HepG2 (cell line): ENCODE results near the gene SPTB. TPM values are rescaled to one million over a fixed set of nuclear protein-coding genes. Genes with fewer than 3 reads are reported as not detected.

ENCODE experiments used
- ATAC-seq: fragments of 200-7000 bp; cut with Tn5 transposase; 3 replicates; pipeline ENCODE4 v1.9.1; 2020; ENCODE audit warnings: mild to moderate bottlenecking, moderate library complexity
- BruUV-seq: library from RNA; stranded (reverse); fragments of 400-500 nt; replicated peaks from 2 replicates; lab custom pipeline; 2021; lab: Mats Ljungman, UMichigan
- CTCF ChIA-PET: fragments of 300-600 bp; formaldehyde crosslinking; extraction: SDS; loops from one replicate; lab custom pipeline; 2021; ENCODE audit warnings: low total read pairs, inconsistent platforms, low intra/inter-chr PET ratio; lab: Yijun Ruan, JAX
- POLR2A ChIA-PET: fragments of 350-600 bp; sonication (Branson Sonifier 250); formaldehyde crosslinking; loops from one replicate; lab custom pipeline; 2020; ENCODE audit warnings: antibody characterized with exemption, inconsistent platforms; lab: Yijun Ruan, JAX
- DNase-seq: peaks from one replicate; pipeline ENCODE4 v3.0.0-alpha.2; 2015; ENCODE audit warnings: low spot score
- FAIRE-seq: peaks from 3 replicates; lab custom pipeline; 2011; peaks lifted over from hg19 to GRCh38; lab: Jason Lieb, UNC
- H2AFZ ChIP-seq: one replicate; pipeline ENCODE4 v1.6.1; 2011; ENCODE audit warnings: low read length, inconsistent platforms
- H3K27ac ChIP-seq: fragments of 300-600 bp; 3 replicates; pipeline ENCODE4 v1.8.0; 2011; ENCODE audit warnings: mixed run types, mild to moderate bottlenecking, mixed read lengths, low read length, inconsistent platforms; ENCODE audit not compliant: insufficient read depth; ENCODE audit errors: extremely low read length
- H3K27me3 ChIP-seq, 2 experiments: fragments of 200-600 bp in 1 of 2; 2 replicates in 1 of 2; 3 replicates in 1 of 2; pipeline versions ENCODE4 v1.6.0 to v1.8.0; 2011; ENCODE audit warnings: low read length in 2 of 2, mild to moderate bottlenecking in 2 of 2, moderate library complexity in 2 of 2, inconsistent platforms in 1 of 2; ENCODE audit not compliant: insufficient read depth in 2 of 2, control insufficient read depth in 1 of 2
- H3K36me3 ChIP-seq, 2 experiments: fragments of 200-600 bp in 1 of 2; replicated peaks in 1 of 2; 2 replicates in 1 of 2; 3 replicates in 1 of 2; pipeline versions ENCODE4 v1.5.1 to v1.8.0; 2011; ENCODE audit warnings: low read length in 2 of 2, inconsistent platforms in 1 of 2; ENCODE audit not compliant: insufficient read depth in 2 of 2, control insufficient read depth in 1 of 2
- H3K4me1 ChIP-seq: 2 replicates; pipeline ENCODE4 v1.5.1; 2012; ENCODE audit warnings: low read length, inconsistent platforms; ENCODE audit not compliant: insufficient read depth
- H3K4me2 ChIP-seq: 2 replicates; pipeline ENCODE4 v1.6.0; 2011; ENCODE audit warnings: low read depth, low read length, inconsistent platforms
- H3K4me3 ChIP-seq, 3 experiments: fragments of 200-600 bp in 1 of 3; sonication (generic), shearing (Covaris generic) in 1 of 3; replicated peaks in 1 of 3; 2 replicates each; pipeline ENCODE4 v1.5.1; 2011 to 2016; ENCODE audit warnings: low read length in 3 of 3, inconsistent platforms in 2 of 3, low read depth in 2 of 3, mild to moderate bottlenecking in 2 of 3, control low read depth in 1 of 3, mixed read lengths in 1 of 3; ENCODE audit not compliant: insufficient read depth in 1 of 3
- H3K79me2 ChIP-seq: one replicate; pipeline ENCODE4 v1.6.1; 2011; ENCODE audit warnings: low read length, inconsistent platforms; ENCODE audit not compliant: insufficient read depth
- H3K9ac ChIP-seq: 2 replicates; pipeline ENCODE4 v1.6.0; 2011; ENCODE audit warnings: mild to moderate bottlenecking, low read depth, low read length, inconsistent platforms; ENCODE audit not compliant: insufficient read depth
- H3K9me3 ChIP-seq: 2 replicates; pipeline ENCODE4 v1.5.1; 2012; ENCODE audit warnings: mild to moderate bottlenecking, low read length
- H4K20me1 ChIP-seq: 2 replicates; pipeline ENCODE4 v1.6.0; 2011; ENCODE audit warnings: inconsistent platforms, mild to moderate bottlenecking, low read length, moderate library complexity; ENCODE audit not compliant: insufficient read depth
- AGO2 ChIP-seq: fragments of 200-400 bp; formaldehyde crosslinking; optimal IDR thresholded peaks from 2 replicates; pipeline ENCODE3; 2017; ENCODE audit warnings: mild to moderate bottlenecking, low read depth, low read length, moderate library complexity
- CBX1 ChIP-seq: IDR thresholded peaks from one replicate; pipeline ENCODE4 v1.6.1; 2016; ENCODE audit warnings: antibody characterized with exemption, low read depth
- ZNF12 ChIP-seq: sonication (generic); formaldehyde crosslinking; IDR thresholded peaks from 2 replicates; pipeline ENCODE4 v1.5.0; 2020; ENCODE audit warnings: missing genetic modification reagents
- ZNF317 ChIP-seq: sonication (generic); formaldehyde crosslinking; IDR thresholded peaks from 2 replicates; pipeline ENCODE4 v1.5.0; 2020; ENCODE audit warnings: mild to moderate bottlenecking, missing genetic modification reagents
- WGBS: methylation state at CpG from one replicate; pipeline ENCODE4 v1.1.6; 2017; ENCODE audit warnings: low lambda C conversion rate; 5-methylcytosine and 5-hydroxymethylcytosine counted together
- in situ Hi-C: cut with HindIII; loops from 2 replicates; pipeline ENCODE4 v1.10.0; 2017; ENCODE audit warnings: low pct_unique_long_range_greater_than_20kb; ENCODE audit not compliant: extremely low pct_ligation_motif_present
- intact Hi-C: fragments of 100-400 bp; cut with micrococcal nuclease; formaldehyde crosslinking; loops from one replicate; pipeline ENCODE4 v1.10.0; 2022; ENCODE audit not compliant: unreplicated experiment
- polyA plus RNA-seq, 8 experiments: library from polyadenylated mRNA; depleted of rRNA in 3 of 8; stranded (reverse) in 7 of 8; unstranded in 1 of 8; fragments of >200 nt; fragmentation: Illumina TruSeq in 4 of 8; extraction: Trizol in 4 of 8; gene quantifications; 2 replicates each; pipeline versions ENCODE4 v1.2.1 to v1.2.3, GENCODE V29; 2011 to 2016; ENCODE audit warnings: low read depth in 4 of 8, missing spikeins in 1 of 8, mixed read lengths in 1 of 8; ENCODE audit not compliant: insufficient read depth in 1 of 8
- total RNA-seq, 5 experiments: library from RNA; depleted of rRNA; stranded (reverse); fragments of >200 nt; fragmentation: Illumina TruSeq; extraction: Trizol; gene quantifications; 2 replicates each; pipeline ENCODE4 v1.2.3, GENCODE V29; 2016; ENCODE audit warnings: low read depth in 1 of 5
- TF ChIP-seq, protein P1 (sequence below): IDR thresholded peaks from 2 replicates; pipeline ENCODE4 v1.6.1; 2018; ENCODE audit warnings: missing genetic modification reagents, mild to moderate bottlenecking, missing compliant biosample characterization
- TF ChIP-seq, protein P2 (sequence below): sonication (generic); formaldehyde crosslinking; IDR thresholded peaks from 2 replicates; pipeline ENCODE4 v1.8.0; 2022; ENCODE audit warnings: low read depth, missing genetic modification reagents

Gene SPTB
- total and polyA plus RNA-seq, 2 of the 13 experiments (the other 11 are each of a cell fraction or from before 2014, with no cell fraction given): 0.01 to 0.02 TPM

GRCh38 chr14:64753999-64754398 lies 125.7 kb downstream of the SPTB start:
- ChIA-PET POLR2A (no interaction called here), CTCF (no interaction called here)
- Histone ChIP-seq H3K27me3 (peaks cover 6 to 19% of the 10 kb centered on the region in 2 experiments; a peak in 4 of 5 replicates), H2AFZ (no peak overlapping the region), H3K4me3 (no peak overlapping the region), H3K9ac (no peak overlapping the region), H3K27ac (no peak overlapping the region), H3K36me3 (no peaks in the 10 kb centered on the region), H3K9me3 (no peaks in the 10 kb centered on the region), H3K4me1 (peaks cover 20% of the 10 kb centered on the region), H4K20me1 (no peaks in the 10 kb centered on the region), H3K4me2 (no peak overlapping the region), H3K79me2 (no peaks in the 10 kb centered on the region)
- no peak for DNase-seq
- intact Hi-C loops: no loop called here
- TF ChIP-seq ZNF317: no peak
- TF ChIP-seq, protein P1, sequence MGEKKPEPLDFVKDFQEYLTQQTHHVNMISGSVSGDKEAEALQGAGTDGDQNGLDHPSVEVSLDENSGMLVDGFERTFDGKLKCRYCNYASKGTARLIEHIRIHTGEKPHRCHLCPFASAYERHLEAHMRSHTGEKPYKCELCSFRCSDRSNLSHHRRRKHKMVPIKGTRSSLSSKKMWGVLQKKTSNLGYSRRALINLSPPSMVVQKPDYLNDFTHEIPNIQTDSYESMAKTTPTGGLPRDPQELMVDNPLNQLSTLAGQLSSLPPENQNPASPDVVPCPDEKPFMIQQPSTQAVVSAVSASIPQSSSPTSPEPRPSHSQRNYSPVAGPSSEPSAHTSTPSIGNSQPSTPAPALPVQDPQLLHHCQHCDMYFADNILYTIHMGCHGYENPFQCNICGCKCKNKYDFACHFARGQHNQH (CRISPR knock-in tag): no peak
- TF ChIP-seq, protein P2, sequence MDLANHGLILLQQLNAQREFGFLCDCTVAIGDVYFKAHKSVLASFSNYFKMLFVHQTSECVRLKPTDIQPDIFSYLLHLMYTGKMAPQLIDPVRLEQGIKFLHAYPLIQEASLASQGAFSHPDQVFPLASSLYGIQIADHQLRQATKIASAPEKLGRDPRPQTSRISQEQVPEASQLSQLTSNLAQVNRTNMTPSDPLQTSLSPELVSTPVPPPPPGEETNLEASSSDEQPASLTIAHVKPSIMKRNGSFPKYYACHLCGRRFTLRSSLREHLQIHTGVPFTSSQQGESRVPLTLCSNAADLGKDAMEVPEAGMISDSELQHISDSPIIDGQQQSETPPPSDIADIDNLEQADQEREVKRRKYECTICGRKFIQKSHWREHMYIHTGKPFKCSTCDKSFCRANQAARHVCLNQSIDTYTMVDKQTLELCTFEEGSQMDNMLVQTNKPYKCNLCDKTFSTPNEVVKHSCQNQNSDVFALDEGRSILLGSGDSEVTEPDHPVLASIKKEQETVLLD (CRISPR knock-in tag): no peak
- TF ChIP-seq ZNF12 (CRISPR knock-in tag): peak; percentile 87
- BruUV-seq: no TSS peak
- 61% methylated on average over 3 of the region's 4 CpGs for WGBS
- no peak for ATAC-seq
- FAIRE-seq: no peak
- in situ Hi-C loops: no loop called here

- in situ Hi-C loops: no loop called here
- POLR2A ChIA-PET: no interaction called here
Measured at GRCh38 chr14:64753374-64753773, 126.3 kb downstream of the SPTB start.

More at GRCh38 chr14:64753374-64753773, 126.3 kb downstream of the SPTB start:
- no peaks in the 10 kb centered on the region for H3K36me3 ChIP-seq
- peak; percentile 31 for TF ChIP-seq AGO2
- no peak for TF ChIP-seq CBX1
- H3K4me1 ChIP-seq: peaks cover 13% of the 10 kb centered on the region
- CTCF ChIA-PET: no interaction called here
- intact Hi-C loops: no loop called here
- ATAC-seq (no peak), FAIRE-seq (no peak), DNase-seq (no peak)
- no TSS peak for BruUV-seq
- no peaks in the 10 kb centered on the region for H3K79me2 ChIP-seq
- H3K4me3 ChIP-seq: no peak overlapping the region
- no peak overlapping the region for H3K27ac ChIP-seq
- no peaks in the 10 kb centered on the region for H4K20me1 ChIP-seq
- H3K4me2 ChIP-seq: no peak overlapping the region
- no peaks in the 10 kb centered on the region for H3K9me3 ChIP-seq
- H3K9ac ChIP-seq: no peak overlapping the region
- H2AFZ ChIP-seq: no peak overlapping the region
- peaks cover 6 to 19% of the 10 kb centered on the region in 2 experiments; a peak in 4 of 5 replicates for H3K27me3 ChIP-seq
- WGBS: 54% methylated on average over 11 of the region's 13 CpGs
